Measurements from ENCODE around the gene RTN4RL1. TPM values are rescaled to one million over a fixed set of nuclear protein-coding genes. Genes with fewer than 3 reads are reported as not detected.

RTN4RL1 gene
- polyA plus RNA-seq, 1 donor (not counting 4 experiments of a cell fraction or from before 2014, with no cell fraction given), result 2.3 TPM

DNA sequence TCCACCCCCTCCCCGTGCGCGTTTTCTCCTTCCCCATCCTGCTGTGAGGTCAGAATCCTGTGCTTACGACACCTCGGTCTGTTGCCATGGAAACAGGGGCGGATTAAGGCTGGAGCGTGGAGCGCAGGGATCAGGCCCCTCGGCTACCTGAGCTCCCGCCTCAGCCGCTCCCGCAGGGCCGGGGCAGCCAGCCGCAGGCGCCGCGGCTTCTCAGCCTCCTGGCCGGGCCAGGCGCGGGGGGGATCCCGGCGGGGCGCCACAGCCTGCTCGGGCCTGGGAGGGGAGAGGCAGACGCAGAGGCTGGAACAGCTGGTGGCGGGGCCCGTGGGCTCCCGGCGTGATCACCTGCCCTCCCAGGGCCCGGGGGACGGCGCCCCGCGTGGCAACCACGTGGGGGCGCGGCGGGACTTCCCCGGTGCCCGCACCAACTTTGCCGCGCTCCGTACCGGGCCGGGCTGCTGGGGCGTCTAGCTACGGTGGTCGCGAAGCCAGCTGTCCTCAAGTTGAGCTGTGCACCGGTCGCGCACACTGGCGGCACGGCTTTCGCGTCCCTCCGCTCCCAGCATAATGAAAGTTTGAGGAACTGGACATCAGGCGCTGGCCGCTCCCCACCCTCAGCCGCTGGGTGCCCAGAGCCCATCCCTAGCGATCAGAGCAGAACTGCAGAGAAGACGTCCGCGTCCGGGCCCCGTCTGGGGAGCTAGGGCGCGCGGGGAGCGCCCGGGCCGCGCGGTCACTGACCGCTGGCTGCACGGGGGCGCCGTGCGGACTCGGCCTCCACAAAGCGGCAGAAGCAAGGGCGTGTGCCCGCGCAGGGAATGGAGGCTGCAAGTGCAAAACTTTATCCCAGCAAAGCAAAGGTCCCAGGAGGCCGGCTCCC lies 1.2 kb downstream of the RTN4RL1 start:
- H2AFZ ChIP-seq (ENCODE audit: control insufficient read depth, low read length), result peak overlapping the region; percentile 38
- no peaks in the 10 kb centered on the region for H3K9me1 ChIP-seq (ENCODE audit: control insufficient read depth, extremely low read depth, insufficient read depth, low read length)
- H3K27me3 ChIP-seq (ENCODE audit: control insufficient read depth, extremely low read depth, insufficient read depth, low read length), result peaks cover 8% of the 10 kb centered on the region
- TF ChIP-seq, protein P1, sequence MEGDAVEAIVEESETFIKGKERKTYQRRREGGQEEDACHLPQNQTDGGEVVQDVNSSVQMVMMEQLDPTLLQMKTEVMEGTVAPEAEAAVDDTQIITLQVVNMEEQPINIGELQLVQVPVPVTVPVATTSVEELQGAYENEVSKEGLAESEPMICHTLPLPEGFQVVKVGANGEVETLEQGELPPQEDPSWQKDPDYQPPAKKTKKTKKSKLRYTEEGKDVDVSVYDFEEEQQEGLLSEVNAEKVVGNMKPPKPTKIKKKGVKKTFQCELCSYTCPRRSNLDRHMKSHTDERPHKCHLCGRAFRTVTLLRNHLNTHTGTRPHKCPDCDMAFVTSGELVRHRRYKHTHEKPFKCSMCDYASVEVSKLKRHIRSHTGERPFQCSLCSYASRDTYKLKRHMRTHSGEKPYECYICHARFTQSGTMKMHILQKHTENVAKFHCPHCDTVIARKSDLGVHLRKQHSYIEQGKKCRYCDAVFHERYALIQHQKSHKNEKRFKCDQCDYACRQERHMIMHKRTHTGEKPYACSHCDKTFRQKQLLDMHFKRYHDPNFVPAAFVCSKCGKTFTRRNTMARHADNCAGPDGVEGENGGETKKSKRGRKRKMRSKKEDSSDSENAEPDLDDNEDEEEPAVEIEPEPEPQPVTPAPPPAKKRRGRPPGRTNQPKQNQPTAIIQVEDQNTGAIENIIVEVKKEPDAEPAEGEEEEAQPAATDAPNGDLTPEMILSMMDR (optimal IDR thresholded peaks at IDR 0.05 in 1 of 3, IDR thresholded peaks at IDR 0.05 in 1 of 3, conservative IDR thresholded peaks at IDR 0.05 in 1 of 3; ENCODE audit: extremely low read depth in 1 of 3, insufficient read depth in 2 of 3, low read length in 3 of 3), result peak in 2 of 3 experiments; percentile 5 to 30
- TF ChIP-seq EZH2 (IDR thresholded peaks at IDR 0.05; ENCODE audit: low read length), result peak; percentile 61
- peak overlapping the region; percentile 59 to 76 (median 71) for H3K4me3 ChIP-seq (ENCODE audit: control insufficient read depth in 2 of 3, extremely low read depth in 1 of 3, insufficient read depth in 2 of 3, low read depth in 1 of 3, low read length in 3 of 3)
- peak overlapping the region; percentile 56 for H3K9ac ChIP-seq (ENCODE audit: control insufficient read depth, extremely low read depth, insufficient read depth, low read length)
- H3K79me2 ChIP-seq (ENCODE audit: control insufficient read depth, insufficient read depth, low read length), result no peaks in the 10 kb centered on the region
- dilution Hi-C loops (cut with MboI; ENCODE audit: extremely low pct_ligation_motif_present, low sequenced_read_pairs), result no loop called here
- H4K20me1 ChIP-seq (ENCODE audit: control insufficient read depth, extremely low read depth, insufficient read depth, low read length), result no peaks in the 10 kb centered on the region
- H3K4me1 ChIP-seq (ENCODE audit: control insufficient read depth, extremely low read depth, insufficient read depth, low read length), result peaks cover 3% of the 10 kb centered on the region
- DNase-seq (ENCODE audit: low read depth, low spot score) (no peak), FAIRE-seq (no peak)
- H3K4me2 ChIP-seq (ENCODE audit: control insufficient read depth, extremely low read depth, insufficient read depth, low read depth, low read length), result peak overlapping the region; percentile 73
- no peaks in the 10 kb centered on the region for H3K9me3 ChIP-seq (ENCODE audit: control insufficient read depth, low read depth, low read length)
- H3K36me3 ChIP-seq (ENCODE audit: control insufficient read depth in 2 of 2, extremely low read depth in 1 of 2, insufficient read depth in 2 of 2, low read length in 2 of 2), result no peaks in the 10 kb centered on the region
- no peak overlapping the region for H3K27ac ChIP-seq (ENCODE audit: control insufficient read depth, insufficient read depth, low read length)

DNA sequence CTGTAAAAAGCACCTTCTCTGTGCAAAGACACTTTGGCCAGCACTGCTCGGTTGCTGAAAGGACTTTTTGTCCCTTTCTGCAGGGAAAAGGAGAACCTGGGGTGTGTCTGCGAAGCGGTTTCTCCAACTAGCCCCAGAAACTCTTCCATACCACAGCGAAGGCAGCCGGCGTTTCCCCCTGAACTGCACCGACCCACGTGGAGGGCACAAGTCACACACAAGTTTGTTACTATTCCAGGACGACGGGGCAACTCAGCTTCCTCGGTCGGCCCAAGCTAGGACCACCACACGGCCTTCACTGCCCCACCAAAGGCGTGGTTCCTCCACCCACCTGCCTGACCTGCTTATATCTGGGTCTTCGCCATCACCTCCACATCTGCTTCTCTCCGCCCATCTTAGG lies 1.9 kb downstream of the RTN4RL1 start:
- dilution Hi-C loops (cut with MboI; ENCODE audit: extremely low pct_ligation_motif_present, low sequenced_read_pairs), result no loop called here
- Histone ChIP-seq H4K20me1 (ENCODE audit: control insufficient read depth, extremely low read depth, insufficient read depth, low read length) (no peaks in the 10 kb centered on the region), H3K9me3 (ENCODE audit: control insufficient read depth, low read depth, low read length) (no peaks in the 10 kb centered on the region), H3K27ac (ENCODE audit: control insufficient read depth, insufficient read depth, low read length) (no peak overlapping the region), H3K4me1 (ENCODE audit: control insufficient read depth, extremely low read depth, insufficient read depth, low read length) (peaks cover 3% of the 10 kb centered on the region), H3K27me3 (ENCODE audit: control insufficient read depth, extremely low read depth, insufficient read depth, low read length) (peaks cover 8% of the 10 kb centered on the region), H2AFZ (ENCODE audit: control insufficient read depth, low read length) (no peak overlapping the region), H3K4me3 (ENCODE audit: control insufficient read depth in 2 of 3, extremely low read depth in 1 of 3, insufficient read depth in 2 of 3, low read depth in 1 of 3, low read length in 3 of 3) (no peak overlapping the region), H3K9ac (ENCODE audit: control insufficient read depth, extremely low read depth, insufficient read depth, low read length) (no peak overlapping the region), H3K4me2 (ENCODE audit: control insufficient read depth, extremely low read depth, insufficient read depth, low read depth, low read length) (no peak overlapping the region), H3K9me1 (ENCODE audit: control insufficient read depth, extremely low read depth, insufficient read depth, low read length) (no peaks in the 10 kb centered on the region), H3K79me2 (ENCODE audit: control insufficient read depth, insufficient read depth, low read length) (no peaks in the 10 kb centered on the region), H3K36me3 (ENCODE audit: control insufficient read depth in 2 of 2, extremely low read depth in 1 of 2, insufficient read depth in 2 of 2, low read length in 2 of 2) (no peaks in the 10 kb centered on the region)
- FAIRE-seq (no peak), DNase-seq (ENCODE audit: low read depth, low spot score) (no peak)
- no peak for TF ChIP-seq EZH2 (IDR thresholded peaks at IDR 0.05; ENCODE audit: low read length)
- TF ChIP-seq, protein P1 (optimal IDR thresholded peaks at IDR 0.05 in 1 of 3, IDR thresholded peaks at IDR 0.05 in 1 of 3, conservative IDR thresholded peaks at IDR 0.05 in 1 of 3; ENCODE audit: extremely low read depth in 1 of 3, insufficient read depth in 2 of 3, low read length in 3 of 3), result no peak

Measured in keratinocyte (primary cell).